Measurements from ENCODE around the gene LDHB.
"Not testable (repeated sequence)": the region's sequence is repeated elsewhere in the genome, so short reads cannot be mapped to it uniquely, and the experiment has no call there.

Gene LDHB

GRCh38 chr12:21657326-21658077 is at the start of gene LDHB:
Gene LDHB, minus strand, starts transcription at chr12:21657842. Its CDS starts 3,171 bp downstream, at chr12:21654671.
- peak; percentile 96 for DNase-seq (ENCODE audit: low read depth)

GRCh38 chr12:21704847-21705246 is 47.2 kb upstream of the LDHB start:
- no peak for DNase-seq (ENCODE audit: low read depth)

- DNase-seq (ENCODE audit: low read depth): no peak
Observed at GRCh38 chr12:21699851-21700250, 42.2 kb upstream of the LDHB start.

- DNase-seq (ENCODE audit: low read depth): peak; percentile 27
Observed at GRCh38 chr12:21697904-21698630, 40.4 kb upstream of the LDHB start.

GRCh38 chr12:21696625-21697024 is 39.0 kb upstream of the LDHB start:
- peak; percentile 32 for DNase-seq (ENCODE audit: low read depth)

- DNase-seq (ENCODE audit: low read depth): peak; percentile 38
Observed at GRCh38 chr12:21695986-21696385, 38.3 kb upstream of the LDHB start.

- DNase-seq (ENCODE audit: low read depth): no peak
Observed at GRCh38 chr12:21694660-21695059, 37.0 kb upstream of the LDHB start.

- no peak for DNase-seq (ENCODE audit: low read depth)
Observed at GRCh38 chr12:21691515-21691914, 33.9 kb upstream of the LDHB start.

- DNase-seq (ENCODE audit: low read depth): no peak
Observed at GRCh38 chr12:21690704-21691368, 33.2 kb upstream of the LDHB start.

GRCh38 chr12:21683115-21683514 is 25.5 kb upstream of the LDHB start:
- no peak for DNase-seq (ENCODE audit: low read depth)

GRCh38 chr12:21678959-21679358 is 21.3 kb upstream of the LDHB start:
- no peak for DNase-seq (ENCODE audit: low read depth)

GRCh38 chr12:21677622-21678277 is 20.1 kb upstream of the LDHB start:
- no peak for DNase-seq (ENCODE audit: low read depth)

GRCh38 chr12:21677204-21677603 is 19.6 kb upstream of the LDHB start:
- DNase-seq (ENCODE audit: low read depth): no peak

- DNase-seq (ENCODE audit: low read depth): no peak
Observed at GRCh38 chr12:21676776-21677175, 19.1 kb upstream of the LDHB start.

GRCh38 chr12:21675641-21676040 is 18.0 kb upstream of the LDHB start:
- DNase-seq (ENCODE audit: low read depth): no peak

- DNase-seq (ENCODE audit: low read depth): no peak
Observed at GRCh38 chr12:21675096-21675495, 17.5 kb upstream of the LDHB start.

GRCh38 chr12:21673830-21674552 is 16.3 kb upstream of the LDHB start:
- not testable (repeated sequence) for DNase-seq (ENCODE audit: low read depth)

- DNase-seq (ENCODE audit: low read depth): no peak
Observed at GRCh38 chr12:21672146-21672545, 14.5 kb upstream of the LDHB start.

GRCh38 chr12:21666722-21667121 is 9.1 kb upstream of the LDHB start:
- no peak for DNase-seq (ENCODE audit: low read depth)

GRCh38 chr12:21665816-21666215 is 8.2 kb upstream of the LDHB start:
- DNase-seq (ENCODE audit: low read depth): no peak

GRCh38 chr12:21662122-21662792 is 4.6 kb upstream of the LDHB start:
- DNase-seq (ENCODE audit: low read depth): no peak

Measured in fibroblast of gingiva (primary cell).